Epithelial cell of proximal tubule (primary cell): ENCODE measurements around the gene SHISA8. TPM values are rescaled to one million over a fixed set of nuclear protein-coding genes. Genes with fewer than 3 reads are reported as not detected.

ENCODE experiments used
- DNase-seq: peaks from one replicate; pipeline ENCODE4 v3.0.0-alpha.2; 2011; ENCODE audit warnings: low read depth
- H3K4me3 ChIP-seq: 2 replicates; pipeline ENCODE4 v1.5.1; 2011; ENCODE audit warnings: low read depth, mild to moderate bottlenecking, low read length
- total RNA-seq: library from RNA; depleted of rRNA; stranded (reverse); fragments of >200 nt; gene quantifications from 2 replicates; pipeline ENCODE4 v1.2.3, GENCODE V29; 2015
- TF ChIP-seq, protein P1 (sequence below): conservative IDR thresholded peaks from 2 replicates; pipeline ENCODE4 v1.5.1; 2012; ENCODE audit warnings: low read depth, mild to moderate bottlenecking, low read length

Gene SHISA8
- total RNA-seq, 1 donor from 2014 or later, result not detected

DNA sequence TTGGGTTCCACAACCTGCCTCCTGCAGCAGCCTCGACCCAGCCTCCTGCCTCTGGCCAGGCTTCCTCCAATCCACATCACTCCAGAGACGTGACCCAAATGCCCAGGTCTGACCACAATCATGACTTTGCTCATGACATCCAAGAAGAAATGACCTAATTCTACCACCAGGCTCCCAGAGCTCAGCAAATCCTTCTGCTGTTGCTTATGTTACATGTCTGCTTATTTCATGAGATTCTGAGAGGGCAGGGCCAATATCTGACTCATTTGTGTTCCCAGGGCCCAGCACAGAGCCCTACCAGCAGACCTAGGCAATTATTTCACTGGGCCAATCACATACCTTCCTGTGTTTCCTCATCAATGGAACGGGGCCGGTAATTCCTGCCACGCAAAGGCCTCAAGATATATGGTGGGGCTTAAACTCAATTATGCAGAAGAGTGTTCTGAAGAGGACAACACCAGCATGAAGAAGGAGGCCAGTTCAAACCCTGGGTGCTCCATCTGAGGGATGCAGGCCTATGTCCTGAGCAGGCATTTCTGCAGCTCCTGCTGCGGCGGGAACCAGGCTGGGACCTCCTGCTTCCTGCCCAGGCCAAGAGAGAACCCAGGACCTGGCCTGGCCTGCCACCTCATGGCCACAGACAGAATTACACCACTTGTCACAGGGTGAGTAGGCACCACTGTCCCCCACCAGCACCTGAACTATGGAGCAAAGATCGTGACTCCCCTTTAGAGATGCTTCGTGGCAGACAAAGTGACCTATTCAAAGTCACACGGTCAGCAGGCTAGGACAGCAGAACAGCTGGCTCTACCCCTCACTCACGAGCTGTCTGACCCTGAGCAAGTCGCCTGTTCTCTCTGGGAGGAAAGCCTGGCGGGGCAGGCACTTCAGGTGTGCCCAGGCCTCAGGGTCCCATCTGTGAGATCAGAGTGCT, 26.2 kb upstream of the SHISA8 start:
- TF ChIP-seq, protein P1, sequence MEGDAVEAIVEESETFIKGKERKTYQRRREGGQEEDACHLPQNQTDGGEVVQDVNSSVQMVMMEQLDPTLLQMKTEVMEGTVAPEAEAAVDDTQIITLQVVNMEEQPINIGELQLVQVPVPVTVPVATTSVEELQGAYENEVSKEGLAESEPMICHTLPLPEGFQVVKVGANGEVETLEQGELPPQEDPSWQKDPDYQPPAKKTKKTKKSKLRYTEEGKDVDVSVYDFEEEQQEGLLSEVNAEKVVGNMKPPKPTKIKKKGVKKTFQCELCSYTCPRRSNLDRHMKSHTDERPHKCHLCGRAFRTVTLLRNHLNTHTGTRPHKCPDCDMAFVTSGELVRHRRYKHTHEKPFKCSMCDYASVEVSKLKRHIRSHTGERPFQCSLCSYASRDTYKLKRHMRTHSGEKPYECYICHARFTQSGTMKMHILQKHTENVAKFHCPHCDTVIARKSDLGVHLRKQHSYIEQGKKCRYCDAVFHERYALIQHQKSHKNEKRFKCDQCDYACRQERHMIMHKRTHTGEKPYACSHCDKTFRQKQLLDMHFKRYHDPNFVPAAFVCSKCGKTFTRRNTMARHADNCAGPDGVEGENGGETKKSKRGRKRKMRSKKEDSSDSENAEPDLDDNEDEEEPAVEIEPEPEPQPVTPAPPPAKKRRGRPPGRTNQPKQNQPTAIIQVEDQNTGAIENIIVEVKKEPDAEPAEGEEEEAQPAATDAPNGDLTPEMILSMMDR, result peak; percentile 84
- no peak overlapping the region for H3K4me3 ChIP-seq
- no peak for DNase-seq

DNA sequence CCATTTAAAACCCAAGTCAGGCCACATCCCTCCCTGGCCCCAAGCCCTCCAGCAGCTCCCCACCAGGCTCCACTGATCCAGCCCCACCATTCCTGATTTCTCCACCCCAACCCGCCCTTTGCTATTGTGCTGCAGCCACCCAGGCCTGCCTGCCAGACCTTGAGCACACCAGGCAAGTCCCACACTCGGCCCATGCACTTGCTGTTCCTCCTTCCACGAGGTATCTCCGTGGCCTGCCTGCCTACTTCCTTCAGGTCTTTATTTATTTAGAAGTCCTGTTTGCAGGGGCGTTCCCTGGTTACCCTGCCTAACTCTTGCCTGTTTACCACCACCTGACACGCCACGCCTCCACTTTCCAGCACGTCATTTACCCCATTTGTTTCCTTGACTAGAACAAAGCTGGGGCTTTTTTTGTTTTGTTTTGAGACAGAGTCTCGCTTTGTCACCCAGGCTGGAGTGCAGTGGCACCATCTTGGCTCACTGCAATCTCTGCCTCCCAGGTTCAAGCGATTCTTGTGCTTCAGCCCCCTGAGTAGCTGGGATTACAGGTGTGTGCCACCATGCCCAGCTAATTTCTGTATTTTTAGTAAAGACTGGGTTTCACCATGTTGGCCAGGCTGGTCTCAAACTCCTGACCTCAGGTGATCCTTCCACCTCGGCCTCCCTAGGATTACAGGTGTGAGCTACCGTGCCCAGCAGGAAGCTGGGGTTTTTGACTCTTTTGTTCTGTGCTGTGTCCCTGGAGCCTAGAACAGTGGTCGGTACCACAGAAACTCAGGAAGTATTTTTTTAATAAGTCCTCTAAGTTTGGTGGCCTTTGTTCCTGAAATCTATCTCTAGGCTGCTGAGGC, 25.3 kb upstream of the SHISA8 start:
- DNase-seq, result no peak
- no peak overlapping the region for H3K4me3 ChIP-seq
- TF ChIP-seq, protein P1, result no peak

DNA sequence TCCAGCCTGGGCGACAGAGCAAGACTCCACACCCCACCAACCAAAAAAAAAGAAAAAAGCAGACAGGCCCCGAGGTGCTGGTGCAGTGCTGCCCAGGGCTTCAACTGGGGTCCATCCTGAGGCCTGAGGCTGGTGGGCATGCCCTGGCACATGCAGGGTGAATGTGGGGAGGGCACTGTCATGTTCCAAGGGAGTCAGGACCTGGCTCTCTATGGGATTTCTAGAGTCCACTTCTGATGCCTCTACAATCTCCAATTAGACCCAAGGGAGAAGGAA, 22.0 kb upstream of the SHISA8 start:
- DNase-seq, result no peak
- TF ChIP-seq, protein P1, result no peak
- H3K4me3 ChIP-seq, result no peak overlapping the region

DNA sequence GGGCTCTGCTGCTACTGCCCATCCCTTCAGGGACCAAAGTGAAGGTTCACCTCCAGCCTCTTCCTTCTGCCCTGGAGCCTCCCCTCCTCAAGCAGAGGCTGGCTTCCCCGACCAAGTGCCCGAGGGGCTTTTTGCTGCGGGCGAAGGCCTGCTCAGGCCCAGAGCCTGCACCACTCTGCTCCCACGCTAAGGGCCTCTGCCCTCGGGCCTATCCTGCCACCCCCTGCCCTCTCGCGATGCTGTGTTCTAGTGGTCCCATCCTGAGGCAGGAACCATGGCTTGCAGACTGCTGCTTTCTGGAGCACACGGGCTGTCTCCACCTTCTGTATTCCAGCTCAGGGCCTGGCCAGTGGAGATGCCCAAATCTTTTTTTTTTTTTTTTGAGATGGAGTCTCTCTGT, 20.6 kb upstream of the SHISA8 start:
- no peak overlapping the region for H3K4me3 ChIP-seq
- no peak for DNase-seq
- TF ChIP-seq, protein P1, result no peak

DNA sequence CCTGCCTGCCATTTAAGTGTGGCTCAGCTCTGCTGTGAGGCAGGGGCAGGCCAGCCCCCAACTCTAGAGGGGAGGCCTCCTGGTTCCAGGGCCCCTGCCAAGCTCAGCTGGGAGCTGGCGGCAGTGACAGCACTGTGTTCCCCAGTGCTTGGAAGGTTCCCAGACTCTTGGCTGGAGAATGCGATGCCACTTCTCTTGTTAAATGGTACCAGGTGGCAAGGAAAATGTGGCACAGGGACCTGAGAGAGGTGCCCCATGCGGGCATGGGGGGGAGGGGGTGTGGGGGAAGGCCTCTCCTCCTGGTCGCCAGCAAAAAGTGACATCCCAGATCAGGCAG, 20.1 kb upstream of the SHISA8 start:
- TF ChIP-seq, protein P1, result no peak
- no peak for DNase-seq
- no peak overlapping the region for H3K4me3 ChIP-seq

DNA sequence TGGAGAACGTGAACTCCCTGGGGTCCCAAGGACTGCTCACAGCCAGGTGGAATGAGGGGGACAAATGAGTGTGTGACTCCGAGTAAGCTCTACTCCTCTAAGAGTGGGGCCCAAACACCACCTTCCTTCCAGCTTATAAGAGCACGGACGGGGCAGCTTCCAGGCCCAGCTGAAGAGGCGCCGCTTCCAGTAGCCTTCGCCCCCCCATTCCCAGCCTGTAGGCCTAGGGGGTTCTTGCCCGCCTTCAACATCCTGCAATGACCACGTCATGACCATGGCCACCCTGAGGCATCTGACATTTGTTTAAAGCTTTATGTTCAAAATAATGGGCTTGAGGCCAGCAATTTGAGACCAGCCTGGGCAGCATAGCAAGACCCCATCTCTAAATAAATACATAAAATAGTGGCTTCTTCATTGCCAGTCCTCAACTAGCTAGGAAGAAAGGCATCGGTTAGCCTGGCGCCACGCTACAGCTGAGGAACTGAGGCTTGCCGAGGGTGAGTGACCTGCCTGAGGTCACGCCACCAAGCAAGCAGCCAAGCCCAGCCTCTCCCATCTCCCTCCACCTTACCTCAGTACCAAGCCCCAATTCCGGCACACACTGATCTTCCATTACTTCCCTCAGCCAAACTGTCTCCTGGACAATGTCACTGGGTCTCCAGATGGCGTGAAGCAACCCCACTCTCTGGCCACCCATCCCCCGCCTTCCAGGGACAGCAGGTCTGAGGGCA, 19.6 kb upstream of the SHISA8 start:
- no peak overlapping the region for H3K4me3 ChIP-seq
- DNase-seq, result no peak
- TF ChIP-seq, protein P1, result no peak
